Measurements from ENCODE around the gene INTS13.

GRCh38 chr12:26978801-26979200 is 41.0 kb upstream of the INTS13 start:
- no peak for TF ChIP-seq EZH2 (IDR thresholded peaks at IDR 0.05; ENCODE audit: borderline replicate concordance, low read depth, low read length, severe bottlenecking)
- TF ChIP-seq CTCF (IDR thresholded peaks at IDR 0.05; ENCODE audit: extremely low read depth in 1 of 2, insufficient read depth in 1 of 2, low read depth in 1 of 2, low read length in 2 of 2), result no peak
- TF ChIP-seq POLR2AphosphoS5 (IDR thresholded peaks at IDR 0.05; ENCODE audit: insufficient read depth, low read depth, low read length), result no peak
- TF ChIP-seq POLR2A (IDR thresholded peaks at IDR 0.05; ENCODE audit: low read depth, low read length), result no peak
- TF ChIP-seq JUN (IDR thresholded peaks at IDR 0.05; ENCODE audit: borderline replicate concordance, insufficient read depth, insufficient read length, low read depth), result no peak
- no peak for TF ChIP-seq MYC (IDR thresholded peaks at IDR 0.05; ENCODE audit: low read depth, low read length)

Measured in endothelial cell of umbilical vein (primary cell).